ENCODE data around the gene KCNK10. TPM values are rescaled to one million over a fixed set of nuclear protein-coding genes. Genes with fewer than 3 reads are reported as not detected.

The KCNK10 gene
- total and polyA plus RNA-seq, 7 donors = under 0.01 to 0.60 (median 0.28) TPM; not detected in 1

DNA sequence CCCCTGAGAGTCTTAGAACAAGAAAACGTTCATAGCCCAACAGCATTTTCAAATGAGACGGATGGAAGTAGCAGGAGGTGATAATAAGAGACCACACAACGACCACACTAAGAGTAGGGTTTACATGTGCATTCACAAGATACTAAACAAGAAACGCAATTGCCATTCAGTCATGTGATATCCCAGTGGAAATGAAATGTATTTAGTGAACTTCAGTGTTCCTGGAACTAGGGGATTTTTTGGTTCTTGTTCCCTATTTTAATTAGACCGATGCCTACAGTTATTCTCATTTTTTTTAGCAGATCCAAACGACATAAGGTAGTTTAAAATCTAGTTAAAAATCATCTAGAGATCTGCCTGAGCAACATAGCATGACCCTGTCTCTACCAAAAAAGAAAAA, 168.1 kb downstream of the KCNK10 start:
- Histone ChIP-seq H3K4me1 (no peaks in the 10 kb centered on the region), H3K4me3 (no peak overlapping the region), H3K27me3 (no peaks in the 10 kb centered on the region), H3K36me3 (no peaks in the 10 kb centered on the region), H3K9me3 (no peaks in the 10 kb centered on the region), H3K27ac (no peak overlapping the region)
- WGBS, 2 donors = 74 to 77% methylated on average over 6 of the region's 6 CpGs
- TF ChIP-seq POLR2AphosphoS5 (IDR thresholded peaks at IDR 0.05) (no peak), POLR2A (IDR thresholded peaks at IDR 0.05) (no peak), EP300 (IDR thresholded peaks at IDR 0.05) (no peak)
- TF ChIP-seq, protein P1, sequence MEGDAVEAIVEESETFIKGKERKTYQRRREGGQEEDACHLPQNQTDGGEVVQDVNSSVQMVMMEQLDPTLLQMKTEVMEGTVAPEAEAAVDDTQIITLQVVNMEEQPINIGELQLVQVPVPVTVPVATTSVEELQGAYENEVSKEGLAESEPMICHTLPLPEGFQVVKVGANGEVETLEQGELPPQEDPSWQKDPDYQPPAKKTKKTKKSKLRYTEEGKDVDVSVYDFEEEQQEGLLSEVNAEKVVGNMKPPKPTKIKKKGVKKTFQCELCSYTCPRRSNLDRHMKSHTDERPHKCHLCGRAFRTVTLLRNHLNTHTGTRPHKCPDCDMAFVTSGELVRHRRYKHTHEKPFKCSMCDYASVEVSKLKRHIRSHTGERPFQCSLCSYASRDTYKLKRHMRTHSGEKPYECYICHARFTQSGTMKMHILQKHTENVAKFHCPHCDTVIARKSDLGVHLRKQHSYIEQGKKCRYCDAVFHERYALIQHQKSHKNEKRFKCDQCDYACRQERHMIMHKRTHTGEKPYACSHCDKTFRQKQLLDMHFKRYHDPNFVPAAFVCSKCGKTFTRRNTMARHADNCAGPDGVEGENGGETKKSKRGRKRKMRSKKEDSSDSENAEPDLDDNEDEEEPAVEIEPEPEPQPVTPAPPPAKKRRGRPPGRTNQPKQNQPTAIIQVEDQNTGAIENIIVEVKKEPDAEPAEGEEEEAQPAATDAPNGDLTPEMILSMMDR (IDR thresholded peaks at IDR 0.05) = no peak
- intact Hi-C loops (cut with DNase I) = no loop called here
- DNase-seq = no peak

DNA sequence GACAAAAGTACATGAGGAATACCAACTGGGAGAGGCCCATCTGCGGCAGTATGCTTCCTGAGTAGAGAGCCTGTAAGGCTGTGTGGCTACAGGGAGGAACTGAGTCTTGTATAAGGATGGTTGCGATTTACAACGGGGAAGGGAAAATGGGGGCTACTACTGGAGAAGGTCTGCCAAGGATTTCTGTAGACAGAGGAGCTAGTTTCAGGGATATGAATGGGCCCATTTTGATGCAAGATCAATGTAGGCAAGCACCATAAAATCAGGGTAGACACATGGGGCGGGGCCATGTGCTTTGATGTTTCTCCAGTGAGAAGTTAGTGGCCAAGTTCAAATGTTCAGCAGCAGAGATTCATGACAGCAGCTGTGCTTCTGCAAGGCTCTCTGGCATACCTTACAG, 168.7 kb downstream of the KCNK10 start:
- 77 to 87% methylated on average over 4 of the region's 4 CpGs for whole genome bisulfite sequencing, 2 donors
- no peaks in the 10 kb centered on the region for H3K4me1 ChIP-seq
- no peak overlapping the region for H3K27ac ChIP-seq
- H3K9me3 ChIP-seq = no peaks in the 10 kb centered on the region
- H3K4me3 ChIP-seq = no peak overlapping the region
- intact Hi-C loops (cut with DNase I) = no loop called here
- no peaks in the 10 kb centered on the region for H3K27me3 ChIP-seq
- no peak for DNase-seq
- TF ChIP-seq, protein P1 (IDR thresholded peaks at IDR 0.05) = no peak
- TF ChIP-seq POLR2AphosphoS5 (IDR thresholded peaks at IDR 0.05) (no peak), POLR2A (IDR thresholded peaks at IDR 0.05) (no peak), EP300 (IDR thresholded peaks at IDR 0.05) (no peak)
- no peaks in the 10 kb centered on the region for H3K36me3 ChIP-seq

DNA sequence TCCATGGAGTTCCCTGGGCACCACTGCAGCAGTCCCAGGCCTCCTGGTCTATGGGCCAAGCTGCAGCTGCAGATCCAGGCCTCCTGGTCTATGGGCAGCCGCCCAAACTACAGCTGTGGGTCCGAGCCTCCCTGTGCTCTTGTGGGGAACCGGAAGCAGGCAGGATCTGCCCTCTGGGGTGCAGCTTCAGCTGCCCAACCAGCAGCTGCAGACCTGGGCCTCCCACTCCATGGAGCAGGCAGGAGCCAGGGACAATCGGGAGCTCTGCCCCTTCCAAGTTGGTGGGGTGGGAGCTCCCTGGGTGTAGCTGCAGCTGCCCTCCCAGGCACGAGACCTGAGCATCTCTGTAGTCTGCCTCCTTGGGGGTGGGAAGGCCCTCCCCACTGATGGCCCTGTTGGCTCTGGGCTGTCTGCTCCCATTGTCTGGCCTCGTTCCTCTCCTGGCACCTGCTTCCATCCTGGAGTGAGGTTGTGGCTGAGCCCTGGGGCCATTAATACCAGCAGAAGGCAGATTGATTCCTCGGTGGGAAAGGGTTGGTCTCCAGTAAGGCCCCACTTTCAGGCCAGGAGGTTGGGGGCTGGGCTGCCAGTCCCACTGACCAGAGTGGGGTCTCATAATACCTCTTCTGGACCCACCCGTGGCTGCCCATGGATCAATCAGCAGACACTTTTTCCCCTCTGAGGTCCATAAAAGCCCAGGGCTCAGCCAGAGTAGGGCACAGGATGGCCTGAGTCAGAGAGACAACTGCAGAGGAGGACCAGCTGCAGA, 176.0 kb downstream of the KCNK10 start:
- no peak for DNase-seq
- intact Hi-C loops (cut with DNase I) = no loop called here
- Histone ChIP-seq H3K27me3 (no peaks in the 10 kb centered on the region), H3K4me1 (no peaks in the 10 kb centered on the region), H3K36me3 (no peaks in the 10 kb centered on the region), H3K4me3 (no peak overlapping the region), H3K27ac (no peak overlapping the region), H3K9me3 (no peaks in the 10 kb centered on the region)
- no peak for TF ChIP-seq POLR2AphosphoS5 (IDR thresholded peaks at IDR 0.05)
- TF ChIP-seq, protein P1 (IDR thresholded peaks at IDR 0.05) = no peak
- no peak for TF ChIP-seq POLR2A (IDR thresholded peaks at IDR 0.05)
- no peak for TF ChIP-seq EP300 (IDR thresholded peaks at IDR 0.05)
- WGBS, 2 donors = 89 to 91% methylated on average over 8 of the region's 8 CpGs

GRCh38 chr14:88143810-88144209, 179.3 kb downstream of the KCNK10 start:
- H3K4me3 ChIP-seq = no peak overlapping the region
- H3K36me3 ChIP-seq = no peaks in the 10 kb centered on the region
- H3K9me3 ChIP-seq = no peaks in the 10 kb centered on the region
- H3K27ac ChIP-seq = no peak overlapping the region
- no peak for DNase-seq
- TF ChIP-seq POLR2A (IDR thresholded peaks at IDR 0.05) = no peak
- TF ChIP-seq, protein P1 (IDR thresholded peaks at IDR 0.05) = no peak
- no peak for TF ChIP-seq POLR2AphosphoS5 (IDR thresholded peaks at IDR 0.05)
- TF ChIP-seq EP300 (IDR thresholded peaks at IDR 0.05) = no peak
- intact Hi-C loops (cut with DNase I) = no loop called here
- WGBS, 2 donors = 88 to 89% methylated on average over 2 of the region's 2 CpGs
- no peaks in the 10 kb centered on the region for H3K4me1 ChIP-seq
- H3K27me3 ChIP-seq = no peaks in the 10 kb centered on the region

- intact Hi-C loops (cut with DNase I) = no loop called here
- WGBS, 2 donors = 75 to 77% methylated on average over 7 of the region's 7 CpGs
- no peak overlapping the region for H3K4me3 ChIP-seq
- no peaks in the 10 kb centered on the region for H3K27me3 ChIP-seq
- H3K27ac ChIP-seq = no peak overlapping the region
- H3K4me1 ChIP-seq = no peaks in the 10 kb centered on the region
- no peak for DNase-seq
- no peaks in the 10 kb centered on the region for H3K36me3 ChIP-seq
- TF ChIP-seq, protein P1 (IDR thresholded peaks at IDR 0.05) = no peak
- TF ChIP-seq POLR2AphosphoS5 (IDR thresholded peaks at IDR 0.05) = no peak
- TF ChIP-seq POLR2A (IDR thresholded peaks at IDR 0.05) = no peak
- TF ChIP-seq EP300 (IDR thresholded peaks at IDR 0.05) = no peak
- H3K9me3 ChIP-seq = no peaks in the 10 kb centered on the region
These were observed 180.1 kb downstream of the KCNK10 start for GRCh38 chr14:88142997-88143396.

All from sigmoid colon (tissue), 7 donors.